NCI-H1105 treated with DMSO at 0.1 percent for 48 hours (cell line): Measurements from ENCODE around the gene ARHGAP27.
"Not testable (repeated sequence)": the region's sequence is repeated elsewhere in the genome, so short reads cannot be mapped to it uniquely, and the experiment has no call there.

ENCODE experiments used
- DNase-seq: peaks from one replicate; lab custom pipeline; 2025; lab: John Stamatoyannopoulos, UW

ARHGAP27 gene

GRCh38 chr17:45357364-45357997 is 75.2 kb downstream of the ARHGAP27 start:
- DNase-seq = no peak

- DNase-seq = no peak
Observed at GRCh38 chr17:45355087-45355486, 77.6 kb downstream of the ARHGAP27 start.

GRCh38 chr17:45353043-45353442 is 79.6 kb downstream of the ARHGAP27 start:
- no peak for DNase-seq

DNA sequence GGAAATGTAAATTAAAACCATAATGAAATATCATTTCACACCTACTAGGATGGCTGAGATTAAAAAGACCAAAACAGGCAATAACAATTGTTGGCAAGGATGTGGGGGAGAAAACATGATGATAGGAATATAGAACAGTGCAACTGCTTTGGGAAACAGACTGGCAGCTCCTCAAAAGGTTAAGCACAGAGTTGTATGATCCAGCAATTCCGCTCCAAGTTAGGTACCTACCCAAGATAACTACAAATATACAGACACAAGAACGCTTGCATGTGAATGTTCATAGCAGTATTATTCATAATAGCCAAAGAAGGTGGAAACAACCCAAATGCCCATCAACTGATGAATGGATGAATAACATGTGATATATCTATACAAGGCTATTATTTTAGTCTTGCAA is 80.8 kb downstream of the ARHGAP27 start:
- no peak for DNase-seq

- DNase-seq = no peak
Observed at GRCh38 chr17:45347444-45347843, 85.2 kb downstream of the ARHGAP27 start.

- DNase-seq = no peak
Observed at GRCh38 chr17:45346216-45347015, 86.3 kb downstream of the ARHGAP27 start.

- no peak for DNase-seq
Observed at GRCh38 chr17:45345554-45346215, 87.0 kb downstream of the ARHGAP27 start.

DNA sequence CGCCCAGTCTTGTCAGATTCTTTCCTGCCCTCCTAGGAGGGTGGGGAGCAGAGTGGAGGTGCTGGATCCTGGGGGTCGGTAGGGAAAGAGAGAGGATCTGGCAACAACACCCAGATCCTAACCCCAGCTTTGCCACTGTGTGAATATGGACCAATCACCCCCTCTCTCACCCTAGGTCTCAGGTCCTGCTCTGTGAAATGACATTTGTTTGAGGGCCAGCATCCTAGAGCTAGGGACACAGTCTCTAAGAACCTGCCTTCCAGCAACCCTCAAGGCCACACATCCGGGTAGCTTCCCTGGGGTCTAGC is 87.5 kb downstream of the ARHGAP27 start:
- DNase-seq = no peak

GRCh38 chr17:45343967-45344664 is 88.6 kb downstream of the ARHGAP27 start:
- DNase-seq = not testable (repeated sequence)
